ENCODE data around the gene TLCD2.

TLCD2 gene

GRCh38 chr17:1709971-1710806 is at the start of gene TLCD2:
TLCD2 (minus strand) TSS chr17:1710377; CDS start chr17:1710242, 135 bp downstream.
- no peak for TF ChIP-seq CTCF (IDR thresholded peaks at IDR 0.05; ENCODE audit: extremely low read depth, insufficient read depth, missing control alignments)
- DNase-seq (ENCODE audit: low spot score): peak; percentile 52
- in situ Hi-C loops (cut with MboI; ENCODE audit: low pct_unique_long_range_greater_than_20kb, low sequenced_read_pairs, unreplicated experiment): loop anchor here (25.0 kb wide), 1 partner anchor 327 kb away; the partner anchor contains the start of genes DPH1, OVCA2 and RTN4RL1

- no peak for DNase-seq (ENCODE audit: low spot score)
- in situ Hi-C loops (cut with MboI; ENCODE audit: low pct_unique_long_range_greater_than_20kb, low sequenced_read_pairs, unreplicated experiment): no loop called here
- TF ChIP-seq CTCF (IDR thresholded peaks at IDR 0.05; ENCODE audit: extremely low read depth, insufficient read depth, missing control alignments): no peak
Measured at GRCh38 chr17:1759529-1759928, 49.4 kb upstream of the TLCD2 start.

GRCh38 chr17:1758807-1759206 is 48.6 kb upstream of the TLCD2 start:
- in situ Hi-C loops (cut with MboI; ENCODE audit: low pct_unique_long_range_greater_than_20kb, low sequenced_read_pairs, unreplicated experiment): no loop called here
- DNase-seq (ENCODE audit: low spot score): no peak
- TF ChIP-seq CTCF (IDR thresholded peaks at IDR 0.05; ENCODE audit: extremely low read depth, insufficient read depth, missing control alignments): no peak

GRCh38 chr17:1755827-1756262 is 45.7 kb upstream of the TLCD2 start:
- no peak for TF ChIP-seq CTCF (IDR thresholded peaks at IDR 0.05; ENCODE audit: extremely low read depth, insufficient read depth, missing control alignments)
- no peak for DNase-seq (ENCODE audit: low spot score)
- in situ Hi-C loops (cut with MboI; ENCODE audit: low pct_unique_long_range_greater_than_20kb, low sequenced_read_pairs, unreplicated experiment): no loop called here

- no peak for TF ChIP-seq CTCF (IDR thresholded peaks at IDR 0.05; ENCODE audit: extremely low read depth, insufficient read depth, missing control alignments)
- in situ Hi-C loops (cut with MboI; ENCODE audit: low pct_unique_long_range_greater_than_20kb, low sequenced_read_pairs, unreplicated experiment): no loop called here
- DNase-seq (ENCODE audit: low spot score): no peak
Measured at GRCh38 chr17:1755252-1755826, 45.2 kb upstream of the TLCD2 start.

- in situ Hi-C loops (cut with MboI; ENCODE audit: low pct_unique_long_range_greater_than_20kb, low sequenced_read_pairs, unreplicated experiment): no loop called here
- DNase-seq (ENCODE audit: low spot score): no peak
- TF ChIP-seq CTCF (IDR thresholded peaks at IDR 0.05; ENCODE audit: extremely low read depth, insufficient read depth, missing control alignments): no peak
Measured at GRCh38 chr17:1754430-1755112, 44.4 kb upstream of the TLCD2 start.

Data from GM13977 (cell line).